Measurements from ENCODE around the gene C6orf120. TPM values are rescaled to one million over a fixed set of nuclear protein-coding genes. Genes with fewer than 3 reads are reported as not detected.
"Not testable (repeated sequence)": the region's sequence is repeated elsewhere in the genome, so short reads cannot be mapped to it uniquely, and the experiment has no call there.

Gene C6orf120
- total RNA-seq, 4 donors from 2014 or later, result 25.3 to 35.6 (median 31.2) TPM

DNA sequence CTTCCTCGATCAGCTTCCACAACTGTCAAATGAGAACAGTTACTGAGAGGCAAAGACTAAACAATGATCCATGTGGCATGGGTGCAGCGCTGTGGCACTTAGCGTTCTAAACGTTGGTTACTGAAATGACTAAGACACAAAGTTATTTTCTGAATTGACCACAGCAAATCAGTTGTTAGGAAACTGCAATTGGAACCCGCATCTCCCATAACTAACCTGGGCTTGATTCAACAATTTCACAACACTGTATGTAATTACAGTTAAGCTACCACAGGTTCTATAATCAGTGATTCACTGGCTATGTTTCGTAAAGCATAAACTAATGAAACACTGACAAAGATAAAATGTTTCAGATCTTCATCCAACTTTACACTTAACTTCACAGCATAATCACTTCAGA lies 12.6 kb upstream of the C6orf120 start:
- WGBS, result 92% methylated on average over 6 of the region's 6 CpGs
- no peak overlapping the region for H3K27ac ChIP-seq (replicated peaks in 1 of 4)
- no peak for TF ChIP-seq POLR2AphosphoS5 (IDR thresholded peaks at IDR 0.05)
- intact Hi-C loops (cut with DNase I), result no loop called here
- peaks cover 0 to 11% (median 9%) of the 10 kb centered on the region in 4 donors for H3K9me3 ChIP-seq
- H3K4me3 ChIP-seq, result no peak overlapping the region
- H3K36me3 ChIP-seq, result peaks cover 0 to 29% (median 15%) of the 10 kb centered on the region in 4 donors
- no peak for DNase-seq (ENCODE audit: extremely low spot score)
- H3K4me1 ChIP-seq, result no peaks in the 10 kb centered on the region
- no peaks in the 10 kb centered on the region for H3K27me3 ChIP-seq

DNA sequence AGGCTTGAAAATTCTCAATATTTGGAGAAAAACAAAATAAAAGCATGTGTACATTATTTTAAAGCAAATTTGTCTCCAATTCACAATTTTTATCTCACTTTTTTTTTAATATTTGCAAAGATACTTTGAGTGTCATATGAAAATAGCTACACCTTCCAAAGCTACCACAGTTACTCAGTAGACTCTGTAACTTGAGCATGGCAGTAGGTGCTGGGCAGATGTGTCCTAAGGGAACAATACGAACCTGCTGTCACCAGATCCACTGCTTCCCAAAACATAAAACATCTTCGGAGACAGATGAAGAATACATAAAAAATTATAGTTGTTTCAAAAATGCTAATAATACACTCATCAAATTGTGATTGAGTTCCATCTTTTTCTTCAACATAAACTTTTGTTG lies 10.7 kb upstream of the C6orf120 start:
- 98% methylated on average over 2 of the region's 2 CpGs for WGBS
- Histone ChIP-seq H3K27me3 (no peaks in the 10 kb centered on the region), H3K4me3 (no peak overlapping the region), H3K27ac (replicated peaks in 1 of 4) (no peak overlapping the region), H3K9me3 (peaks cover 0 to 4% (median 2%) of the 10 kb centered on the region in 4 donors), H3K36me3 (peaks cover 0 to 21% (median 13%) of the 10 kb centered on the region in 4 donors), H3K4me1 (no peaks in the 10 kb centered on the region)
- no peak for DNase-seq (ENCODE audit: extremely low spot score)
- intact Hi-C loops (cut with DNase I), result no loop called here
- TF ChIP-seq, protein P1, sequence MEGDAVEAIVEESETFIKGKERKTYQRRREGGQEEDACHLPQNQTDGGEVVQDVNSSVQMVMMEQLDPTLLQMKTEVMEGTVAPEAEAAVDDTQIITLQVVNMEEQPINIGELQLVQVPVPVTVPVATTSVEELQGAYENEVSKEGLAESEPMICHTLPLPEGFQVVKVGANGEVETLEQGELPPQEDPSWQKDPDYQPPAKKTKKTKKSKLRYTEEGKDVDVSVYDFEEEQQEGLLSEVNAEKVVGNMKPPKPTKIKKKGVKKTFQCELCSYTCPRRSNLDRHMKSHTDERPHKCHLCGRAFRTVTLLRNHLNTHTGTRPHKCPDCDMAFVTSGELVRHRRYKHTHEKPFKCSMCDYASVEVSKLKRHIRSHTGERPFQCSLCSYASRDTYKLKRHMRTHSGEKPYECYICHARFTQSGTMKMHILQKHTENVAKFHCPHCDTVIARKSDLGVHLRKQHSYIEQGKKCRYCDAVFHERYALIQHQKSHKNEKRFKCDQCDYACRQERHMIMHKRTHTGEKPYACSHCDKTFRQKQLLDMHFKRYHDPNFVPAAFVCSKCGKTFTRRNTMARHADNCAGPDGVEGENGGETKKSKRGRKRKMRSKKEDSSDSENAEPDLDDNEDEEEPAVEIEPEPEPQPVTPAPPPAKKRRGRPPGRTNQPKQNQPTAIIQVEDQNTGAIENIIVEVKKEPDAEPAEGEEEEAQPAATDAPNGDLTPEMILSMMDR (IDR thresholded peaks at IDR 0.05), result no peak
- TF ChIP-seq EP300 (IDR thresholded peaks at IDR 0.05) (no peak), POLR2A (IDR thresholded peaks at IDR 0.05; ENCODE audit: low read depth) (no peak), POLR2AphosphoS5 (IDR thresholded peaks at IDR 0.05) (no peak)

DNA sequence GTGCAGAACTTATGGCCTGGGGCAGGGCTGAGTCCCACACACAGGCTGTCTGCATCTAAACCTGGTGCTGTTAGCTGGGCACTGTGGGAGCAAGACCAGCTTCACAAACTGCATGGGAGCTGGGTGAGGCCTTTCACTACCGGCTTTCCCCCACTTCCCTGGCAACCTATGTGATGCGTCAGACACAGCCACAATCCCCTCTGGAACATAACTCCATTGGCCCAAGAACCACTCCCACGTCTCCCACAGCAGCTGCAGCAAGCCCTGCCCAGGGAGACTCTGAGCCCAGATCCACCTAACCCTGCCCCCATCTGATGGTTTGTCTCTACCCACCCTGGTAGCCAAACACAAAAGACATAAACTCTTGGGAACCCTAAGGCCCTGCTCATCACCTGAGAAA lies 9.4 kb upstream of the C6orf120 start:
- Histone ChIP-seq H3K27ac (replicated peaks in 1 of 4) (no peak overlapping the region), H3K27me3 (no peaks in the 10 kb centered on the region), H3K4me1 (no peaks in the 10 kb centered on the region), H3K36me3 (peaks cover 0 to 12% (median 9%) of the 10 kb centered on the region in 4 donors), H3K9me3 (no peaks in the 10 kb centered on the region), H3K4me3 (no peak overlapping the region)
- TF ChIP-seq POLR2A (IDR thresholded peaks at IDR 0.05; ENCODE audit: low read depth) (no peak), EP300 (IDR thresholded peaks at IDR 0.05) (no peak)
- intact Hi-C loops (cut with DNase I), result no loop called here
- DNase-seq (ENCODE audit: extremely low spot score), result no peak
- WGBS, result 100% methylated on average over 3 of the region's 3 CpGs

DNA sequence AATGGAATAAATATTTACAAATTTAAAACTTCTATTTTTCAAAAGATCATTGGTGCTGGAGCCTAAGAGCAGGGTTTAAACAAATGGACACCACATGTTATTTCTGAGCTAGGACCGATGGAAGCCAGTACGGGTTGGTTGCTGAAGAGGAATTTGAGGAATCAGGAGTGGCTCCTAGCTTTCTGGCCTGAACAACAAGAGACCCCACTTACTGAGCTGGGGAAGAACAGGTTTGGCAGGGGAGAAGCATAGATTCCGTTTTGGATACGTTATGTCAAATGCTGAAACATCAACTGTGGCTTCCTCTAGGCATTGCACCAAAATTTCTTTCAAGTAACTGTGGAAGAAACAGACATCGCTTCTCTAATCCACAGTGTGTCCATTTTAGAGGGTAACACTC lies 6.8 kb upstream of the C6orf120 start:
- no peak overlapping the region for H3K27ac ChIP-seq (replicated peaks in 1 of 4)
- no peak overlapping the region for H3K4me3 ChIP-seq
- no peak for DNase-seq (ENCODE audit: extremely low spot score)
- H3K9me3 ChIP-seq, result no peaks in the 10 kb centered on the region
- 93% methylated on average over 5 of the region's 5 CpGs for WGBS
- peaks cover 0 to 5% (median 2%) of the 10 kb centered on the region in 4 donors for H3K36me3 ChIP-seq
- TF ChIP-seq POLR2AphosphoS5 (IDR thresholded peaks at IDR 0.05), result no peak
- TF ChIP-seq EP300 (IDR thresholded peaks at IDR 0.05), result no peak
- TF ChIP-seq POLR2A (IDR thresholded peaks at IDR 0.05; ENCODE audit: low read depth), result no peak
- TF ChIP-seq, protein P1 (IDR thresholded peaks at IDR 0.05), result no peak
- intact Hi-C loops (cut with DNase I), result no loop called here
- peaks cover 0 to 14% (median 3%) of the 10 kb centered on the region in 4 donors for H3K4me1 ChIP-seq
- no peaks in the 10 kb centered on the region for H3K27me3 ChIP-seq

DNA sequence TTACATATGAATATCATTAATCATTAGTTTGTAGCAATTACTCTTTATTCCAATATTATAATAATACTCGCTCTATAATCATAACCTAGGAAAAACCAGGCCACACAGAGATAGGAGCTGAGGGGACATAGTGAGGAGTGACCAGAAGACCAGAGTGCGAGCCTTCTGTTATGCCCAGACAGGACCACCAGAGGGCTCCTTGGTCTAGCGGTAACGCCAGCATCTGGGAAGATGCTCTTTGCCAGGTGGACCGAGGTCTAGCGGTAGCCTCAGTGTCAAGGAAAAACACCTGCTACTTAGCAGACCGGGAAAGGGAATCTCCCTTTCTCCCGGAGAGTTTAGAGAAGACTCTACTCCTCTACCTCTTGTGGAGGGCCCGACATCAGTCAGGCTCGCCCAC lies 4.8 kb upstream of the C6orf120 start:
- H3K9me3 ChIP-seq; H3K27ac ChIP-seq (replicated peaks in 1 of 4); H3K36me3 ChIP-seq; intact Hi-C loops (cut with DNase I); H3K27me3 ChIP-seq; DNase-seq (ENCODE audit: extremely low spot score); H3K4me3 ChIP-seq: not testable (repeated sequence)
- H3K4me1 ChIP-seq, result peaks cover 4 to 26% (median 15%) of the 10 kb centered on the region in 4 donors
- WGBS, result 77% methylated on average over 10 of the region's 10 CpGs
- TF ChIP-seq, protein P1 (IDR thresholded peaks at IDR 0.05), result peak; percentile 44 to 67 (median 49)

DNA sequence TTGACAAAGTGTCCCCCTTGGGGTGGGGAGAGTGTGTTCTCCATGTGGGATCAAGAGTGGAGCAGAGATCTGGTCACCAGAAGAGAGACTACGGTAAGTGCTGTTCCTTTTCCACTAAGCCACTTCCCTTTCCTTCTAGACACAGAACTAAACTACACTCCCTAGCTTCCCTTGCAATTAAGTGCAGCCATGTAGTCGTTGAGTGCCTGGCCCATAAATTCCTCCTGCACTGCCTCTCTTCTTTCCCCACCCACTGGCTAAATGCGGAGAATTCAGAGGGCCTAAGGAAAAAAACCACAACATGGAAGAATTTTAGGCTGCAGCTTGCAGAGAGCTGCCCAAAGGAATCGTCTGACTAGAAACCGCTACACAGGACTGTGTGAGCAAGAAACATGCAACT lies 1.6 kb upstream of the C6orf120 start:
- intact Hi-C loops (cut with DNase I), result loop anchor here (2.0 kb wide), 1 partner anchor 51 kb away; the partner anchor contains the start of genes DYNLT2 and ERMARD
- 54% methylated on average over 5 of the region's 5 CpGs for WGBS
- H3K4me3 ChIP-seq, result peak overlapping the region in 1 of 4 donors; percentile 96

More for the DNA sequence above, 1.6 kb upstream of the C6orf120 start:
- Histone ChIP-seq H3K4me1 (peaks cover 24 to 56% (median 44%) of the 10 kb centered on the region in 4 donors), H3K27me3 (no peaks in the 10 kb centered on the region), H3K36me3 (peaks cover 0 to 15% (median 8%) of the 10 kb centered on the region in 4 donors), H3K9me3 (no peaks in the 10 kb centered on the region), H3K27ac (replicated peaks in 1 of 4) (no peak overlapping the region)
- no peak for TF ChIP-seq EP300 (IDR thresholded peaks at IDR 0.05)
- no peak for TF ChIP-seq POLR2AphosphoS5 (IDR thresholded peaks at IDR 0.05)
- TF ChIP-seq POLR2A (IDR thresholded peaks at IDR 0.05; ENCODE audit: low read depth), result no peak
- TF ChIP-seq, protein P1 (IDR thresholded peaks at IDR 0.05), result no peak
- no peak for DNase-seq (ENCODE audit: extremely low spot score)

Measured in esophagus muscularis mucosa (tissue), 4 donors.